OCI-LY1 (cell line): ENCODE results near the gene CDH4.

Experiments used
- H2AFZ ChIP-seq: fragments of 200-600 bp; sonication (generic), shearing (Covaris generic); 2 replicates; pipeline ENCODE4 v1.6.0; 2014; ENCODE audit warnings: antibody characterized with exemption, mild to moderate bottlenecking, low read length
- H3F3A ChIP-seq: fragments of 200-600 bp; sonication (generic), shearing (Covaris generic); 2 replicates; pipeline ENCODE4 v1.6.0; 2014; ENCODE audit warnings: mild to moderate bottlenecking, antibody characterized with exemption, low read length, moderate library complexity; ENCODE audit not compliant: insufficient read depth
- H3K27ac ChIP-seq: fragments of 200-600 bp; sonication (generic); 2 replicates; pipeline ENCODE4 v1.5.1; 2014; ENCODE audit warnings: low read length, mixed run types, mild to moderate bottlenecking, low read depth; ENCODE audit not compliant: poor library complexity, severe bottlenecking
- H3K27me3 ChIP-seq: fragments of 200-600 bp; sonication (generic); 2 replicates; pipeline ENCODE4 v1.6.0; 2014; ENCODE audit warnings: antibody characterized with exemption, mild to moderate bottlenecking, low read length, moderate library complexity; ENCODE audit not compliant: insufficient read depth
- H3K36me3 ChIP-seq: fragments of 200-600 bp; sonication (generic); 2 replicates; pipeline ENCODE4 v1.6.1; 2014; ENCODE audit warnings: mild to moderate bottlenecking, antibody characterized with exemption, low read length, moderate library complexity, mixed read lengths; ENCODE audit not compliant: insufficient read depth
- H3K4me1 ChIP-seq: fragments of 200-600 bp; sonication (generic); 2 replicates; pipeline ENCODE4 v1.5.1; 2014; ENCODE audit warnings: mild to moderate bottlenecking, low read length, moderate library complexity; ENCODE audit not compliant: insufficient read depth, severe bottlenecking
- H3K4me2 ChIP-seq: fragments of 200-600 bp; sonication (generic), shearing (Covaris generic); 2 replicates; pipeline ENCODE4 v1.6.1; 2014; ENCODE audit warnings: low read length
- H3K4me3 ChIP-seq: fragments of 200-600 bp; sonication (generic); 2 replicates; pipeline ENCODE4 v1.5.1; 2014; ENCODE audit warnings: low read length, low read depth, mild to moderate bottlenecking, mixed read lengths; ENCODE audit not compliant: poor library complexity, severe bottlenecking
- H3K79me2 ChIP-seq: fragments of 200-600 bp; shearing (Covaris generic); 2 replicates; pipeline ENCODE4 v1.6.1; 2016; ENCODE audit warnings: mixed run types, low read length, mixed read lengths; ENCODE audit not compliant: insufficient read depth
- H3K9ac ChIP-seq: fragments of 200-600 bp; sonication (generic), shearing (Covaris generic); 2 replicates; pipeline ENCODE4 v1.6.1; 2014; ENCODE audit warnings: mild to moderate bottlenecking, low read length, mixed read lengths
- H3K9me2 ChIP-seq: fragments of 200-600 bp; sonication (generic), shearing (Covaris generic); 2 replicates; pipeline ENCODE4 v1.6.1; 2014; ENCODE audit warnings: low read depth, mild to moderate bottlenecking, low read length, mixed read lengths
- H3K9me3 ChIP-seq: fragments of 200-600 bp; shearing (Covaris generic); 2 replicates; pipeline ENCODE4 v1.6.1; 2014; ENCODE audit warnings: low read length, mixed read lengths
- H4K20me1 ChIP-seq: fragments of 200-600 bp; sonication (generic), shearing (Covaris generic); 2 replicates; pipeline ENCODE4 v1.6.0; 2016; ENCODE audit warnings: mild to moderate bottlenecking, low read length; ENCODE audit not compliant: insufficient read depth
- CTCF ChIP-seq: fragments of 200-600 bp; sonication (generic), shearing (Covaris generic); IDR thresholded peaks from 2 replicates; pipeline ENCODE4 v1.5.1; 2017; ENCODE audit warnings: mild to moderate bottlenecking, antibody characterized with exemption, low read length, moderate library complexity, mixed read lengths
- EZH2 ChIP-seq: fragments of 200-600 bp; sonication (generic), shearing (Covaris generic); IDR thresholded peaks from 2 replicates; pipeline ENCODE4 v1.8.0; 2017; ENCODE audit warnings: borderline replicate concordance, mixed run types, mild to moderate bottlenecking, antibody characterized with exemption, low read length, moderate library complexity, mixed read lengths

The CDH4 gene

DNA sequence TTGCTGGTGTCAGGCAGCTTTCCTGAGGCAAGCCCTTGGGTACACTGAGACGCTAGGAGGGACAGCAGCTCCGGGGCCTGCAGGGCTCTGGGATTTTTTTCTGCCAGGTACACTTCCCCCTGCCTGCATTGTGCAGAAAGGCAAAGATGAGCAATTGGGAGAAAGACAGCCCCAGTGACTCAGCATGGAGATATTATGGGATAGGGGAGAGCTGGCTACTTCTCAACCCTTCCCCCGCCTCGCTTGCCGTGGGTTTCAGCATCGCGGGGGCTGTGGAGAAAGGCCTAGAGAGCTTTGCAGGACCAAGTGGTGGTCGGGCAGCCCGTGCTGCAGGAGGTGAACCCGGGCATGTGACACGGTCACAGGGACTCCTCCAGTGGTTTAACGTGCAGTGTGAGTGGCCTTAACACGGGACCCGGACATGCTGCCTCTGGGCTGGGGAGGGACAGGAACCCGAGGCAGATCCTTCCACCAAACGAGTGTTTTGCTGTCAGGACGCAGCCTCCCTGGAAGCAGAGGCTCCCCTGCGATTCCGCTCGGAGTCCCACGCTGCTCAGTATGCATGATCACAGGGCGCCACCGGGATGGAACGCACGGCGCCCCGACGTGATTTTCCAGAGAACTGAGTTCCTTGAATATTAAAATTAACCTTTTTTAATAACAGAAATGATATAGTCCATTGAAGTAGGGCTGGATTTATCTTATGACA lies 139.9 kb downstream of the CDH4 start:
- no peak overlapping the region for H3K4me2 ChIP-seq

GRCh38 chr20:61394088-61394799 lies 142.2 kb downstream of the CDH4 start:
- Histone ChIP-seq H3F3A (no peaks in the 10 kb centered on the region), H3K4me2 (no peak overlapping the region), H3K9me2 (no peaks in the 10 kb centered on the region), H2AFZ (no peak overlapping the region), H3K79me2 (no peaks in the 10 kb centered on the region), H3K9ac (no peak overlapping the region), H3K27me3 (no peaks in the 10 kb centered on the region), H3K27ac (no peak overlapping the region), H3K4me3 (no peak overlapping the region), H3K36me3 (no peaks in the 10 kb centered on the region), H3K9me3 (no peaks in the 10 kb centered on the region), H3K4me1 (no peaks in the 10 kb centered on the region), H4K20me1 (no peaks in the 10 kb centered on the region)
- TF ChIP-seq CTCF (no peak), EZH2 (no peak)

More for the DNA sequence above, 139.9 kb downstream of the CDH4 start:
- Histone ChIP-seq H3K27me3 (no peaks in the 10 kb centered on the region), H3K27ac (no peak overlapping the region), H3F3A (no peaks in the 10 kb centered on the region), H3K4me1 (no peaks in the 10 kb centered on the region), H3K36me3 (no peaks in the 10 kb centered on the region), H2AFZ (no peak overlapping the region), H3K79me2 (no peaks in the 10 kb centered on the region), H3K4me3 (no peak overlapping the region), H3K9ac (no peak overlapping the region), H4K20me1 (no peaks in the 10 kb centered on the region), H3K9me2 (no peaks in the 10 kb centered on the region), H3K9me3 (no peaks in the 10 kb centered on the region)
- TF ChIP-seq CTCF (no peak), EZH2 (no peak)

- H3K4me2 ChIP-seq = no peak overlapping the region
- TF ChIP-seq EZH2 (no peak), CTCF (no peak)
- no peaks in the 10 kb centered on the region for H3K4me1 ChIP-seq
- H3K36me3 ChIP-seq = no peaks in the 10 kb centered on the region
- no peaks in the 10 kb centered on the region for H3K9me3 ChIP-seq
- H2AFZ ChIP-seq = no peak overlapping the region
- no peaks in the 10 kb centered on the region for H3K79me2 ChIP-seq
- H3K9ac ChIP-seq = no peak overlapping the region
- H3K27me3 ChIP-seq = no peaks in the 10 kb centered on the region
- no peaks in the 10 kb centered on the region for H3F3A ChIP-seq
- H3K9me2 ChIP-seq = no peaks in the 10 kb centered on the region
- no peaks in the 10 kb centered on the region for H4K20me1 ChIP-seq
- no peak overlapping the region for H3K4me3 ChIP-seq
- H3K27ac ChIP-seq = no peak overlapping the region
These were observed 144.3 kb downstream of the CDH4 start for GRCh38 chr20:61396262-61396848.
